Parathyroid adenoma (tissue), 2 donors: ENCODE results near the gene PLSCR4.

Experiments used
- H2AFZ ChIP-seq: fragments of 300-600 bp; sonication (generic); one replicate; pipeline ENCODE4 v1.7.0; 2017; ENCODE audit warnings: antibody characterized with exemption, mild to moderate bottlenecking
- H3K27ac ChIP-seq: fragments of 300-600 bp; sonication (generic); one replicate; pipeline ENCODE4 v1.7.0; 2017
- H3K27me3 ChIP-seq: fragments of 300-600 bp; sonication (generic); one replicate; pipeline ENCODE4 v1.7.0; 2017; ENCODE audit warnings: low read length; ENCODE audit not compliant: control insufficient read depth, insufficient read depth
- H3K36me3 ChIP-seq: fragments of 300-600 bp; sonication (generic); one replicate; pipeline ENCODE4 v1.7.0; 2017; ENCODE audit warnings: low read length; ENCODE audit not compliant: control insufficient read depth, insufficient read depth
- H3K4me1 ChIP-seq: fragments of 300-600 bp; sonication (generic); one replicate; pipeline ENCODE4 v1.7.0; 2017; ENCODE audit warnings: control low read depth
- H3K4me2 ChIP-seq: fragments of 300-600 bp; sonication (generic); one replicate; pipeline ENCODE4 v1.7.0; 2017; ENCODE audit warnings: low read length
- H3K4me3 ChIP-seq: fragments of 300-600 bp; sonication (generic); one replicate; pipeline ENCODE4 v1.7.0; 2017; ENCODE audit warnings: low read depth, low read length
- H3K79me2 ChIP-seq: fragments of 300-600 bp; sonication (generic); one replicate; pipeline ENCODE4 v1.7.0; 2017; ENCODE audit warnings: control low read depth
- H3K9ac ChIP-seq: fragments of 300-600 bp; sonication (generic); one replicate; pipeline ENCODE4 v1.7.0; 2017; ENCODE audit warnings: mild to moderate bottlenecking
- H3K9me3 ChIP-seq: fragments of 300-600 bp; sonication (generic); one replicate; pipeline ENCODE4 v1.7.0; 2017; ENCODE audit warnings: low read length; ENCODE audit not compliant: control insufficient read depth
- CTCF ChIP-seq: fragments of 300-600 bp; sonication (generic); IDR thresholded peaks from one replicate; pipeline ENCODE4 v1.7.0; 2017; ENCODE audit warnings: antibody characterized with exemption, mild to moderate bottlenecking
- donor health status: primary hyperparathyroidism.

PLSCR4 gene

GRCh38 chr3:146279013-146279412, 28.1 kb upstream of the PLSCR4 start:
- Histone ChIP-seq H3K4me2 (no peak overlapping the region), H3K36me3 (no peaks in the 10 kb centered on the region), H3K4me1 (no peaks in the 10 kb centered on the region), H2AFZ (no peak overlapping the region), H3K4me3 (no peak overlapping the region), H3K27ac (no peak overlapping the region), H3K9me3 (no peaks in the 10 kb centered on the region), H3K9ac (no peak overlapping the region), H3K79me2 (no peaks in the 10 kb centered on the region), H3K27me3 (no peaks in the 10 kb centered on the region)
- no peak for TF ChIP-seq CTCF

GRCh38 chr3:146277953-146278631, 27.2 kb upstream of the PLSCR4 start:
- H3K79me2 ChIP-seq, result no peaks in the 10 kb centered on the region
- no peaks in the 10 kb centered on the region for H3K4me1 ChIP-seq
- H3K27me3 ChIP-seq, result no peaks in the 10 kb centered on the region
- TF ChIP-seq CTCF, result no peak
- H3K9me3 ChIP-seq, result no peaks in the 10 kb centered on the region
- no peak overlapping the region for H3K4me3 ChIP-seq
- H3K9ac ChIP-seq, result no peak overlapping the region
- no peak overlapping the region for H2AFZ ChIP-seq
- no peaks in the 10 kb centered on the region for H3K36me3 ChIP-seq
- no peak overlapping the region for H3K4me2 ChIP-seq
- H3K27ac ChIP-seq, result no peak overlapping the region

- Histone ChIP-seq H3K36me3 (no peaks in the 10 kb centered on the region), H3K4me2 (no peak overlapping the region), H3K9ac (no peak overlapping the region), H3K27me3 (no peaks in the 10 kb centered on the region), H3K9me3 (peaks cover 3% of the 10 kb centered on the region), H3K4me1 (no peaks in the 10 kb centered on the region), H3K79me2 (no peaks in the 10 kb centered on the region), H2AFZ (no peak overlapping the region), H3K27ac (no peak overlapping the region), H3K4me3 (no peak overlapping the region)
- TF ChIP-seq CTCF, result no peak
Measured at GRCh38 chr3:146275476-146275875, 24.6 kb upstream of the PLSCR4 start.

GRCh38 chr3:146274833-146275232, 23.9 kb upstream of the PLSCR4 start:
- no peak for TF ChIP-seq CTCF
- Histone ChIP-seq H3K9me3 (peaks cover 3% of the 10 kb centered on the region), H3K27me3 (no peaks in the 10 kb centered on the region), H3K4me1 (no peaks in the 10 kb centered on the region), H3K36me3 (no peaks in the 10 kb centered on the region), H3K27ac (no peak overlapping the region), H3K9ac (no peak overlapping the region), H3K4me2 (no peak overlapping the region), H2AFZ (no peak overlapping the region), H3K4me3 (no peak overlapping the region), H3K79me2 (no peaks in the 10 kb centered on the region)

GRCh38 chr3:146273721-146274407, 23.0 kb upstream of the PLSCR4 start:
- Histone ChIP-seq H3K9ac (no peak overlapping the region), H3K9me3 (peaks cover 3% of the 10 kb centered on the region), H3K4me3 (no peak overlapping the region), H3K4me1 (no peaks in the 10 kb centered on the region), H3K36me3 (no peaks in the 10 kb centered on the region), H3K27ac (no peak overlapping the region), H3K4me2 (no peak overlapping the region), H2AFZ (no peak overlapping the region), H3K79me2 (no peaks in the 10 kb centered on the region), H3K27me3 (no peaks in the 10 kb centered on the region)
- TF ChIP-seq CTCF, result no peak
